Activated CD8-positive, alpha-beta memory T cell treated with anti-CD3 and anti-CD28 coated beads, Interleukin-2, amount 50 U/mL, for 4 hours (primary cell): ENCODE measurements around the gene TSN.
"Not testable (repeated sequence)": the region's sequence is repeated elsewhere in the genome, so short reads cannot be mapped to it uniquely, and the experiment has no call there.

Experiments used
- DNase-seq: peaks from one replicate; pipeline ENCODE4 v3.0.0-alpha.2; 2020

TSN gene

DNA sequence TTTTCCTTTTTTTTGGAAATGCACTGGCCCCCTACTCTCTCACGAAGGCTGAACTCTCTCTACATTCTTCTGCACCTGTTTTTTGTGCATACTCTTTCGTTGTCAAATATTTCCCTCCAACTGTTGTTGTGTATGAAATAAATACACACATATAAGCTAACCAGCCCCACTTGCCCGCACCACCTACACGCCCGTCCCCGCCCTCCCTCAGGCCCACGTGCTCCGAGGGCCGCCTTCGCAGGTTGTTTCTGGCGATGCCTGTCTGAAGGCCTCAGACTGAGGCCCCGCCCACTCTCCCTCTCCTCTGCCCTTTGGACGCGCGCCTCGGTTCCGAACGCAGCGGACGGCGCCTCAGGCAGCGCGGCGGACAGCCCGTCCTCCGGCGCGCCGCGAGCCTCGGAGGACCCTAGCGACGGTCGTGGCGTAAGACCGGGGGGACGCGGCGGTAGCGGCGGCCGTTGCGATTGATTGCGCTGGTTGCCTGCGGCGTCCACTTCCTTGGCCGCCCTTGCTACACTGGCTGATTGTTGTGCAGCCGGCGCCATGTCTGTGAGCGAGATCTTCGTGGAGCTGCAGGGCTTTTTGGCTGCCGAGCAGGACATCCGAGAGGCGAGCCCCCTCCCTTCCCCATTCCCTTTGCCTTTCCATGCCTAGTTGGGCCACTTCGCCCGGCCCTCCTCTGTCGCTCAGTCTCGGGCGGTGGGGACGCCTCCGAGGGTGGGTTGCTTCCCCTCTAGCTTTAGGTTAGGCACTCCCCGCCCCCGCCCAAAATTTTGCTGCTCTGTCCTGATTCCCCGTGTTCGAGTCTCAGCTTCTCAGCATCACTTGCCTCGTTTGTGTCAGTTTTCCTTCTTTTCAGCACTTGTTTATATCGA lies at the start of gene TSN:
TSN (plus strand) TSS at position 415 of the 875 bp plus-strand sequence; CDS start at position 544, 129 bp downstream.
- peak; percentile 97 for DNase-seq

DNA sequence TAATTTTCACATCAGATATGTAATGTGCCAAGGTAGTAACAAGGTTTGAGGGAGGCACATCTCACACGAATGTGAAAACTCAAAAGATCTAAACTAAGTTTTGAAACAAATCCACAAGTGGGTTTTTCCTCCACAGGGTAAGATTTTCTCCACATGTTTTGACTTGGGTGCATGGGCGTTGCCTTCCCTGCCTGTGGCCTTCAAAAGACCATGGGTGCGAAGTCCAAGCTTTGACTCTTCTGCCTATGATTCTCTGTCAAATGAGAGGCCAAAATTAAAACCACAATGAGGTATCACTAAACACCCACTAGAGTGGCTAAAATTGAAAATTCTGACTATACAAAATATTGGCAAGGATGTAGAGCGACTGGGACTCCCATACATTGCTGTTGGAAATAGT lies 49.5 kb upstream of the TSN start:
- DNase-seq, result no peak

DNA sequence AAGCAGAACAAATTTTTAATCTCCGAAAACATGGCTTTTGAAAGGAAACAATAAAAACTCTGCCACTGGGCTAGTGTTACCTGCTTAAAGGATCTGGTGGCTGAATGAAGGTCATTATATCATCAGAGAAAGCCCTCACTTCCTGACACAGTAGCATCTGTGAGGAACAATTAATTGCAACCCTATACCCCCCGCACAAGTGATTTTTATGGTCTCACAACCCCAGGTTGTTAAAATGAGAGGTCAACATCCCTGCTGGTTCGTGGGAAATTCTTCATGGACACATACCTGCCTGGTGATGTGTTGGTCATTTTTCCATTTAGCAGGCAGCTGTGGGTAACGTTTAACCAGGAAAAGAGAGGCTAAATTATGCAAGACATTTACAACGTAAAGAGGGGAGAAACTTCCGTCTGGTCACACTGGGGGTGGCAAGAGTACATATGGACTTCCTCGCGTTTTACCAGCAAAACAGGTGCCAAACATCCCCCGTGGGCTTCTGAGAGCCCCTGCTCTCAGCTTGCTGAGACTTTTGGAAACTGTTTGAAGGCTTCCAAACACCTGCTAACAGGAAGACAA lies 48.0 kb upstream of the TSN start:
- DNase-seq, result no peak

DNA sequence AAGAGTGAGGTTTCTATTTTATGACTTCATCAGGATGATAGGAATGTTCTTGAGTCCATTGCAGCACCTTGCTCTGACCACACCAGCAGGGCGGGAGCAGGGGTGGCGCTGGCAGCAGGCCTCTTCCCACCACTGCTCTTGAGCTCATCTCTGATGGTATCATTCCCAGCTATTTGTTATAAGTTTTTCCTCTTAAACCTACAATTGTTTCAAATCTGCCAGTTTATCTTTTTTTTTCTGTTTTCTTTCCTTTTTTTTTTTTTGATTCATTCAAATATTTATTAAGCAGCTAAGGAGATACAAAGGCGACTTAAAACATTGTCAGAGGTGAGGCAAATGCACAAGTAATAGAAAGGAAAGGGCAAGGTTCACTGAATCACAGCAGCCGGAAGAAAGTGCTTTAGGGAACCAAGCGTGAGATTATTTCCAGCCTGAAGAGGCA lies 47.5 kb upstream of the TSN start:
- DNase-seq, result no peak

DNA sequence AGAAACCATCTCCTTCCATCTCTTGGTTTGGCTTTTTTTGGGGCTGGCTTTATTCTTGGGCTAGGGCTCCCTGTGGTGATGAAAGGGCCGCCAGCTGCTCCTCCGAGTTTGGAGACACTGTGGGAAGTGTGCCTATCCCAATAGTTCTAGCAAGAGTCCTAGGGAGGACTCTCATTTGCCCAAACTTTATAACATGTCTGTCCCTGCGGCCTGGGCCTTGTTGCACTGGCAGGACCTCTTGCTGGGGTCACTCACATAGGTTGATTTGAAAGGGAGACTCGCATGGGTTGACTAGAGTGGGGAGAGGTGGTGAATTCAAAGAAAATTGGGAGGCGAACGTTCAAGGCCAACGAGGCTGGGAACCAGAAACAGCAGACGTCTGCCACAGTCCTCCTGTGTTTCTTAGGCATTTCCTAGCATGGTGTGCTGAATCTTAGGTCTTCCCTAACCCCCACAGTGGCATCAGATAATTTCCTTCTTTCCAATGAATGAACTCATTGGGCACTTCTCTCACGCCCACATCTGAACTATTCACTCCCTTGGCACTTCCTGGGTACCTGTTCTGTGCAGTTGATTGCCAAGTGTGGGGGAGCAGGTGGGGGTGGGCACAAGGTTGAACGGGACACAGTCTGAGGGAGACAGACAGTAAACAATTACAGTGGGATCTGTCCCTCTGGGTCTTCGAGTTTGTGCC lies 45.5 kb upstream of the TSN start:
- no peak for DNase-seq

DNA sequence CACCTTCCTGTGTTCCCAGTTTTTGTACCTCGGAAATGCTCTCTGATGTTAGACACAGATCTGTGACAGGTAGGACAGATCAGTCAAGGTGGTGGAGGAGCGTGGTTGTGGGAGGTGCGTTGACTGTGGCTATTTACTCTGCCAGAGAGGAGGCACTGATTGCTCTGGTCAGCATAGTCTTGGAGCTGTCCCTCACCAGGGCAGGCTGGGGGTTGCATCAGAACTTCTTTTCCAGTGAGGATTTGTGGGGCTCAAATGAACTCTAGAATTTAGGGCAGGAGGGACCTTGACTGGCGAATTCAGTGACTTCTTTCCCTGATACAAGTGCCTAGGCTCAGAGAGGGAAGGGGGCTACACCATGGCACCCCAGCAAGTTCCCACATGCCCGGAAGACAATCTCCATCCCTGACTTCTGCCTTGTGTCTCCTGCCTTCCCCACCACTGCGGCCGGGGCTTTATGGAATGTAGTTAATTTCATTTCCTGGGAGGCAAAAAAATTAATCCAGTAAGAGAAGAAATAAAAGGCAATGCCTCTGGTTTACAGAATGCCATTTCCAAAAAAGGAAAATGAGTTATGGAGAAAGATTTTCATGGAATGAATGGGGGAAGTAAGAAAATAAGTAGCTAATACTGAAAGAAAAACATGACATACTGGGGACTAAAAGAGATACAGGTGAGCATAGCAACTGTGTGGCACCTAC lies 44.8 kb upstream of the TSN start:
- no peak for DNase-seq

DNA sequence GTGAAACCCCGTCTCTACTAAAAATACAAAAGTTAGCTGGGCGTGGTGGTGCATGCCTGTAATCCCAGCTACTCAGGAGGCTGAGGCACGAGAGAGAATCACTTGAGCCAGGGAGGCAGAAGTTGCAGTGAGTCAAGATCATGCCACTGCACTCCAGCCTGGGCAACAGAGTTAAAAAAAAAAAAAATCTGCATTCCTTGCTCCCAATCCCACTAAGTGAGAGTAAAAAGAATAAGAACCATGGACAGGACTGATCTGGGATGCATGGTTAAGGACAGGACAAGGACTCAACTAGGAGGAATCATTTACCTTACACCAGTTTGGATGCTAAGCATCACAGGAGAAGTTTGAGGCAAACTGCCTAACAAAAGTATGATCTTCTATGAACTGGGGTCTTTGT lies 44.0 kb upstream of the TSN start:
- DNase-seq, result not testable (repeated sequence)

DNA sequence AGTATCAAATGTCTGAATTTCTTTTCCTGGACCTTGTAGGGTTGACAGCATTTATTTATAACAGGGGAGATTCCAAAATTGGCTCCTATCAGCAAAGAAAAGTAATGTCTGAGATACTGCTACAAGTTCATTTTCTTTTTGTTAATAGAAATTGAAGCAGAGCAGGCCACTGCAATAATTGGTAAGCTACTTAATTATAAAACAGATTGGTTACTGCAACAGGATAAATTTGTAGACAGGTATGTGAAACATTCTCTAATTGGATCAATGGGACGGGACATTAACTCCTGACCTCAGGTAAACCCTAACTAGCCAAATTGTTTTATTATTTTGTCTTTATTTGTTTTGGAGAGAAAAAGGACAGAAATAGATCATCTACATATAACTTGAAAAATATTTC lies 39.3 kb upstream of the TSN start:
- DNase-seq, result no peak

DNA sequence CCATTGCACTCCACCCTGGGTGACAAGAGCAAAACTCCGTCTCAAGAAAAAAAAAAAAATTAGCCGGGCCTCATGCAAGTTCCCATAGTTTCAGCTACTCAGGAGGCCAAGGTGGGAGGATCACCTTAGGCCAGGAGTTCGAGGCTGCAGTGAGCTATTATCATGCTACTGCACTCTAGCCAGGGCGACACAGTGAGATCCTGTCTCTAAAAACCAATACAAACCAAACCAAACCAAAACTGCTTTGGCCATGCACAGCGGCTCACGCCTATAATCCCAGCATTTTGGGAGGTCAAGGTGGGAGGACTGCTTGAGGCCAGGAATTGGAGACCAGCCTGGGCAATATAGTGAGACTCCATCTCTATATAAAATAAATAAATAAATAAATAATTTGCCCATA lies 37.9 kb upstream of the TSN start:
- no peak for DNase-seq

DNA sequence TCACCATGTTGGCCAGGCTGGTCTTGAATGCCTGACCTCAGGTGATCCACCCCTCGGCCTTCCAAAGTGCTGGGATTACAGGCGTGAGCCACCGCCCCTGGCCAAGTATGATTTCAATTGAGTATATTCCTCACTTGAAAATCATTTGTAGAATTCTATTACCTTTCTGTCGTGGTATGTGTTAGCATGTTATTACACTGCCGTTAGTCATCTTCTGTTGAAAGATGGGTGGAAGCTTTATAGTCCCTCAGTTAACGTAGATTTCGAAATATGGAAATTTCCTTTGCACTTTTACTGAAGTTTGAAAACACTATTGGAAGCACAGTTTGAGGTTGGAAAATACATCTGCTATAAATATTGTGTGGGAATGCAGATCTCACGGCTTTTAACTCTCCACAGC lies 33.5 kb upstream of the TSN start:
- DNase-seq, result no peak

DNA sequence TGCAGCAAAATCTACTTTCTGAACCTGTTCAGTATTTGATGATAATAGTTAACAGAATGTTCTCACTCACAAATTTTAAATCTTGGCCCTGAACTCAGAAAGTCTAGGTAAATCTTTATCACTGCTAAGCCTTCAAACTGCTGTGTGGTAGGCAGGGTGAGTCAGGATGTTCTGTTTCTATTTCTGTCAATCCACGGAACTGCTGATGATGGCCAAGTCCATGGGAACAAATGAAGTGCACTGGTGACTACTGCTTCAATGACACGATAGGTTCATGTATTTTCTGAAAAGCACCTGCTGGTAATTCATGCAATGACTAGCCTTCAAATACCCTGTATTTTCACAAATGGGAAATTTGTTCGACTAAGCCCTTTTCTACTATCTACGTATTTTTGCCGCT lies 33.0 kb upstream of the TSN start:
- no peak for DNase-seq

DNA sequence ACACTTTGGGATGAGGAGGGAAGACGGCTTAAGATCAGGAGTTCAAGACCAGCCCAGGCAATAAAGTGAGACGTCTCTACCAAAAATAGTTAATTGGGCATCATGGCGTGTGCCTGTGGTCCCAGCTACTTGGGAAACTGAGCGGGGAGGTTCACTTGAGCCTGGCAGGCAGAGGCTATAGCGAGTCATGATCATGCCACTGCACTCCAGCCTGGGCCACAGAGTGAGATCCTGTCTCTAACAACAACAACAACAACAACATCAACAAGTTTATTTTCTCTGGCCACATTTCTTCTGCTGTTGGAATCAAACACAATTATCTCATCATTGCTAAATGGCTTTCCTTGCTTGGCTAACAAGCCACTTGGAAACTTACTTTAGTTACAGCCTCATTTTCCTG lies 32.1 kb upstream of the TSN start:
- no peak for DNase-seq

DNA sequence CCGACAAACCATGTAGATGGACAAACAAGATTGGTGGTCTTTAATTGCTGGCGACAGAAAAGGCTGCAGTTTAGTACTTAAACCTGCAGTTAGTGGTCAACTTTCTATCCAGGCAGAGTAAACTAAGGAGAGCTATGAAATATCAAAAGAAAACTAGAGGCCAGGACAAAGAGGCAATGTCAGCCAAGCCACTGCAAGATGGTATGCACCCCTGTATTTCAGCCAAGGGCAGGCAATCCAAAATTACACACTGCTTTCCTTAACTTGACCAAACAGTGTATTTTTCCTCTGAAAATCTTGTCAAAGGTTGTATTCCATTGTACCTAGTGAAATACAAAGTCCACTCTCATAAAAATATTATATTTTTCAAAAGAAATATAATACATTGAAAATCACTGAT lies 28.1 kb upstream of the TSN start:
- DNase-seq, result no peak

DNA sequence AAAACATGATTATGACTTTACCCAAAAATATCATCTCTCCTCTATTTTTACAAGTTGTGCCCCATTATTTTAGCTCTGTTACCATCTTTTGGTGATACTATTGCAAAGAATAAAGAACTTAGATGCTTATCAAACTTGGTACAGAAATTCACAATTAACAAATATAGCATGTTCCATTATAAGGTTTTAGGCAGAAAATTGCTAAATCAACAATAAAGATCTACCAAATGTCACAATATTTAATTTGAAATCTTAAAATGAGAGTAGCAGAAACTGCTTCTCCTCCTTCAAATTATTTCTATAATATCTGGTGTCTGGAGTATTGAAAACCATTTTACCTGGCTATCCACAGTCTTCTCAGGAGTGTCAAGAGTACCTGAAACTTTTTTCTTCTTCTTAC lies 27.5 kb upstream of the TSN start:
- DNase-seq, result no peak

DNA sequence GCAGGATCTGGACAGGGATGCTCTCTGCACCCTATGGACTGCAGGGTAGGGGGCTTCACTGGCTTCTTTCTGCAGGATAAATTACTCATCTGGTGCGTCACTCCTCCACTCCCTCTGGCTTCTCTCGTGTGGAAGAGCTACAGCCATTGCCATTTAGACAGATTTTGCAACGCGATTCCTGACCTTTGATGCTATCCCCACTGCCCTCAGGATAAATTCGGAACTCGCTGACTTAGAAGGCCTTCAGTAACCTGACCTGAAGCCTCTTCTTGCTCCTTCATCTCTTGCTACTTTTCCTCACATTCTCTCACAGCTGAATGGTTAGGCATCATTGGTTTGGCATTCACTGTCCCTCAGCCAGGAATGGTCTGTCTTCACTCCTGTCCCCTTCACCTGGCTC lies 24.1 kb upstream of the TSN start:
- no peak for DNase-seq

DNA sequence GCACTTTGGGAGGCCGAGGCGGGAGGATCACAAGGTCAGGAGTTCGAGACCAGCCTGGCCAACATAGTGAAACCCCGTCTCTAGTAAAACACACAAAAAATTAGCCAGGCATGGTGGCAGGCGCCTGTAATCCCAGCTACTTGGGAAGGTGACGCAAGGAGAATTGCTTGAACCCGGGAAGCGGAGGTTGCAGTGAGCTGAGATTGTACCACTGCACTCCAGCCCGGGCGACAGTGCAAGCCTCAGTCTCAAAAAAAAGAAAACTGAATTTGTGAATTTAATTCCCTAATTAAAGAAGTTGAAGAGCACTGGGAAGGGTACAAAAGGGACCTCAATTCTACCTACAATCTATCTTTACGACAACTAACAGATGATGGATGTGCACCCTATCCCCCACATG lies 20.9 kb upstream of the TSN start:
- DNase-seq, result not testable (repeated sequence)

DNA sequence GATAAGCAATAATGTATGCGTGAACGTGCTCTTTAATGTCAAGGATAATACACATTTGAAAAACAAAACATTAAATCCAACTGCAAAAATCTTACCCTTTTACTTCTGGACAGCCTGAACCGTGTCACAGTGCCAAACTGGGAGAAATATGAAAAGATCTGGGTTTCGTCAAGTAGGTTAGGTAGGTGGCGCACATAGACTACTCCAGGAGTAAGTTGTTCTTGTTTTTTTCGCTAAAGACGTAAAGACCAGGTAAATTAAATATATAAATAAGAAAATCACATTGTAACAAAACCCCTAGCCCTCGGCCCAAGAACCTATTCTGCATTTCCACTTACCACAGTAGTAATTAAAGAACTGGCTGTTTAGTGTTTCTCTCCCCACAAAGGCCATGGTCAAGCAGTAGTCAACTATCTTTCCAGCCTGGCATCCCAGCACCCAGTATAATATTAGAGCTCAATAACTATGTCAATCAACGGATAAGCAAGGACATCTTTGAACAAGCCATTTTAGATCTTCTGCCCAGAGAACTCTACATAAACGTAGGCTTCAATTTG lies 19.9 kb upstream of the TSN start:
- no peak for DNase-seq

DNA sequence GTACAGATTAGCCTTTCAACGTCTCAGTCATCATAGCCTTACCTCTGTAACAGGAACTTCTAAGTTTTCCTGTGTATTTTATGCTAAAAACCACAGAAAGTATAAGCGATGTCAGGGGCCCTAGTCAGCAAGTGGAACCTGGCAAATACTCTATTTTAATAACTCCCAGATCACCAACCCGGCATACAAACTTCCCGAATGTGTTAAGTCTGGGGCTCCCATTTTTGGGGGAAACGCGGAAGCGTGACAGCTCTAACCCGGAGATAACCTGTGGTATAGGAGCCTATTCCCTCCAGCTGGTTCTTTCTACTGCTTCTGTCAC lies 19.4 kb upstream of the TSN start:
- DNase-seq, result no peak

DNA sequence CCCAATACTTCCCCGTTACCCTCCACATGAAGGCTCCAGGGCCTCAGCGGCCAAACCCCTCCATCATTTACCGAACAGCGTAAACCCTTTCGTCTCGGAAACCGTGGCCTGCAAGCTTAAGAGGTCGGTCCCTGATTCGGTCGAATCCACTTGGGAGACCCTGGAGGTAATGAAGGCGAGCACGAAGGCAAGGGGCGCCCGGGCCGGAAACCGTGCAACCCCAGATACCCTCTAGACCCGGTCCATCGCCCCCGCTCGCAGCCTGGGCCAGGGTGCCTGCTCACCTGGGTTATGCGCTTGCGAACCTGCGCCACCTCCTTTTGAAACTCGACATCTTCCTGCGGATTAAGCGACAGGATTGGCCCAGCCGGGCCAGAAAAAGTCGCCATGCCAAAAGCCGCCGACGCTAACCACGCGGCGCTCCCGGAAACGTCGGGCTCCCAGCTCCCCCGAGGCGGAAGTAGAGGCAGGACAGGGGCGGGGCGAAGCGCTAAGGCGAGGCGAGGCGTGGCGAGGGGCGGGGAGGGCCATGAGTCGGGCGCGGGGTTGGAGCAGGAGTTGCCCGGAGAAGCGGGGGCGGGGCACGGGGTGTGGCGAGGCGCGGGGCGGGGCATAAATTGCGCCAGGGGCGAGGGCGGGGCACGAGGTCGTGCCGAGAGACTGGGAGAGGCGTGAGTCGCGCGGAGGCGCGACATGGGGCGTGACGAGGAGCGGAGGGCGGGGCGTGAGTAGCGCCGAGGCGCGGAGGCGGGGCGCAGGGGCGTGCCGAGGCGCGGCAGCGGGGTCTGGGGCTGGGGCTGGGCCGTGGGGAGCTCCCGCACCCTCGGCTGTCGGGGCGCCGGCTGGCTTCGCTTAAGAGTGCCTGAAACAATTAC lies 18.8 kb upstream of the TSN start, which contains the start of gene NIFK:
NIFK (minus strand) TSS at position 414 of the 875 bp plus-strand sequence; CDS start at position 389, 25 bp downstream.
- DNase-seq, result peak; percentile 100

DNA sequence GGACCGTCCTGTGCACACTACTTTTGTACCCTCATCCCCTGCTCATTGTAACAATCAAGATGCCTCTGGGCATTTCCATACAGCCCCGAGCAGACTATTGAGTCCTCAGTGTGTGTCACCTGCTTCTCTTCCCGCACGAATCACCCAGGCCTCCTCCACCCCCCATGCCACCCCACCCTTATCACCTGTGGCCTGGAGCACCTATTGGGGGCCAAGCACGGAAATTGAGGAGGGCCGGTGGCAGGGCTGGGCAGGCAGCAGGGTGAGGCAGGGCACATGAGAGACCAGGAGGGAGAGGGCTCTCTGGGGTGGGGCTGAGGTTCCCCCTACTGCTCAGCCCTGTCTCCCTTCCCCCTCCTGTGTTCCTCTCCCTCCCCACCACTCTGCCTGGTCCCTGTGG lies 14.5 kb upstream of the TSN start:
- no peak for DNase-seq

DNA sequence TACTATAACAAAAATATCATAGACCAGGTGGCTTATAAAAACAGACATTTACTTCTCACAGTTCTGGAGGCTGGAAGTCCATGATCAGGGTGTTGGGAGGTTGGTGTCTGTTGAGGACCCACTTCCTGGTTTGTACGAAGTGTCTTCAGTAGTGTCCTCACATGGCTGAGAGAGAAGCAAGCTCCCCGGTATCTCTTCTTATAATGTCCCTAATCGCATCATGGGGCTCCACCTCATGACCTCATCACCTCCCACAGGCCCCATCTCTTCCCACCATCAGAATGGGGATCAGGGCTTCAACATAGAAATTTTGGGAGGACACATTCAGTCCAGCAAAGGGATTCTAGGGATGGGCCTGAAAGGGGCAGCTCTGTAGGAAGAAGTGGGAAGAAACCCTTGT lies 14.0 kb upstream of the TSN start:
- DNase-seq, result no peak

DNA sequence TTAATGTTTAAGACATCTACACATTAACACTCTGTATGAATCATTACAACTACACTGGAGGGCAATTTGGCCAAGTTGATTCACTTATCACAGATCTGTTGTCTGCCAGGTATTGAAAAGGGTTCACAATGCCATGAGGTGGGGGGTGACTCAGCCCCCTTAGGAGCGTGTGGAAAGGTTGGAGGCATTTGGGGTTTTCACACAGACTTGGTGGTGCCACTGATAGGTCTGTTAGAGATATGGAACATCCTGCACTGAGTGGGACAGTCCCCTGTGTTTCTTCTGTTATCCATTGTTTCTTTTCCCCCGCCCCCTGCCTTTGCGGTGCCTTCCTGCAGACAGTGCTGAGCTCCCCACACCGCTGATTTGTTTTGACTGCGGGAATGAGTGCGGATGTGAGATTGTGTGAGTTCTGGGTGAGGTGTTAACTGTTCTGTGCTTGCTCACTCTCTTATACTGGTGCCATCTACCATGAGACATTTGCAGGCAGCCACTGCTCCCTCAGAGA lies 9.3 kb upstream of the TSN start:
- DNase-seq, result no peak
